ENCODE data around the gene HBP1.

Gene HBP1

GRCh38 chr7:107158028-107158427 lies 10.8 kb upstream of the HBP1 start:
- Histone ChIP-seq H3K27me3 (ENCODE audit: insufficient read depth, low read length) (no peaks in the 10 kb centered on the region), H3K4me3 (ENCODE audit: low read length) (no peak overlapping the region), H3K9me3 (ENCODE audit: insufficient read depth, low read depth, low read length) (no peaks in the 10 kb centered on the region), H3K36me3 (ENCODE audit: insufficient read depth, low read depth, low read length) (peaks cover 12% of the 10 kb centered on the region), H3K4me1 (ENCODE audit: insufficient read depth, low read length) (no peaks in the 10 kb centered on the region), H3K27ac (ENCODE audit: low read length) (no peak overlapping the region), H3K9ac (ENCODE audit: low read depth, low read length) (no peak overlapping the region)

- Histone ChIP-seq H3K9ac (ENCODE audit: low read depth, low read length) (no peak overlapping the region), H3K4me3 (ENCODE audit: low read length) (no peak overlapping the region), H3K27me3 (ENCODE audit: insufficient read depth, low read length) (no peaks in the 10 kb centered on the region), H3K27ac (ENCODE audit: low read length) (no peak overlapping the region), H3K4me1 (ENCODE audit: insufficient read depth, low read length) (no peaks in the 10 kb centered on the region), H3K36me3 (ENCODE audit: insufficient read depth, low read depth, low read length) (peaks cover 12% of the 10 kb centered on the region), H3K9me3 (ENCODE audit: insufficient read depth, low read depth, low read length) (no peaks in the 10 kb centered on the region)
Measured at GRCh38 chr7:107160389-107160788, 8.4 kb upstream of the HBP1 start.

GRCh38 chr7:107161415-107161814 lies 7.4 kb upstream of the HBP1 start:
- Histone ChIP-seq H3K4me1 (ENCODE audit: insufficient read depth, low read length) (no peaks in the 10 kb centered on the region; the same call in 1 of the 2 replicates), H3K36me3 (ENCODE audit: insufficient read depth, low read depth, low read length) (peaks cover 12% of the 10 kb centered on the region), H3K4me3 (ENCODE audit: low read length) (no peak overlapping the region), H3K9me3 (ENCODE audit: insufficient read depth, low read depth, low read length) (no peaks in the 10 kb centered on the region), H3K27me3 (ENCODE audit: insufficient read depth, low read length) (no peaks in the 10 kb centered on the region), H3K9ac (ENCODE audit: low read depth, low read length) (no peak overlapping the region), H3K27ac (ENCODE audit: low read length) (no peak overlapping the region)

- no peaks in the 10 kb centered on the region for H3K27me3 ChIP-seq (ENCODE audit: insufficient read depth, low read length)
- H3K36me3 ChIP-seq (ENCODE audit: insufficient read depth, low read depth, low read length), result peaks cover 12% of the 10 kb centered on the region
- H3K27ac ChIP-seq (ENCODE audit: low read length), result no peak overlapping the region
- H3K9me3 ChIP-seq (ENCODE audit: insufficient read depth, low read depth, low read length), result no peaks in the 10 kb centered on the region
- H3K4me1 ChIP-seq (ENCODE audit: insufficient read depth, low read length), result no peaks in the 10 kb centered on the region; the same call in 1 of the 2 replicates
- H3K4me3 ChIP-seq (ENCODE audit: low read length), result no peak overlapping the region
- no peak overlapping the region for H3K9ac ChIP-seq (ENCODE audit: low read depth, low read length)
Measured at GRCh38 chr7:107162475-107162874, 6.3 kb upstream of the HBP1 start.

DNA sequence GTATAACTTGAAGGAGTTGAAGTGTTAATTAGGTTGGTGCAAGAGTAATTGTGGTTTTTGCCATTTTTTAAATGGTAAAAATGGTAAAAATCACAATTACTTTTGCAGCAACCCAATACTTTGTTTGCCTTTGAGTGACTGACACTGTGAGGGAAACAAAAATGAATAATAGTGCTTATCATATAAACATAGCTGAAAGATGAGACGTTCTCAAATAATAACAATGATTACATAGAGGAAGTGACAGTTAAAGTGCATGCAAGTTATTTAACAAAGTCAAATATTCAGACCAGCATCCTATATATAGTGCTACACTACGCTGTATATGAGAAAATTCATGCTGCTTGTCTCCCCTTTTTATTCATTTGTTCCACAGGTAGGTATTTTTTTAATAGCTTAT lies 4.7 kb upstream of the HBP1 start:
- Histone ChIP-seq H3K4me1 (ENCODE audit: insufficient read depth, low read length) (no peaks in the 10 kb centered on the region; the same call in 1 of the 2 replicates), H3K27me3 (ENCODE audit: insufficient read depth, low read length) (no peaks in the 10 kb centered on the region), H3K9me3 (ENCODE audit: insufficient read depth, low read depth, low read length) (no peaks in the 10 kb centered on the region), H3K9ac (ENCODE audit: low read depth, low read length) (no peak overlapping the region), H3K36me3 (ENCODE audit: insufficient read depth, low read depth, low read length) (peaks cover 12% of the 10 kb centered on the region), H3K4me3 (ENCODE audit: low read length) (no peak overlapping the region), H3K27ac (ENCODE audit: low read length) (no peak overlapping the region)

- no peaks in the 10 kb centered on the region for H3K9me3 ChIP-seq (ENCODE audit: insufficient read depth, low read depth, low read length)
- no peak overlapping the region for H3K9ac ChIP-seq (ENCODE audit: low read depth, low read length)
- no peak overlapping the region for H3K27ac ChIP-seq (ENCODE audit: low read length)
- H3K36me3 ChIP-seq (ENCODE audit: insufficient read depth, low read depth, low read length), result peaks cover 1% of the 10 kb centered on the region; the same call in 1 of the 2 replicates
- no peak overlapping the region for H3K4me3 ChIP-seq (ENCODE audit: low read length)
- no peaks in the 10 kb centered on the region for H3K27me3 ChIP-seq (ENCODE audit: insufficient read depth, low read length)
- no peaks in the 10 kb centered on the region; the same call in 1 of the 2 replicates for H3K4me1 ChIP-seq (ENCODE audit: insufficient read depth, low read length)
Measured at GRCh38 chr7:107165341-107165740, 3.5 kb upstream of the HBP1 start.

GRCh38 chr7:107166736-107167426 lies 1.9 kb upstream of the HBP1 start:
- H3K27ac ChIP-seq (ENCODE audit: low read length), result peak overlapping the region; percentile 60
- H3K4me1 ChIP-seq (ENCODE audit: insufficient read depth, low read length), result no peaks in the 10 kb centered on the region; the same call in 1 of the 2 replicates
- H3K9ac ChIP-seq (ENCODE audit: low read depth, low read length), result peak overlapping the region; percentile 79
- peak overlapping the region; percentile 85 for H3K4me3 ChIP-seq (ENCODE audit: low read length)
- H3K36me3 ChIP-seq (ENCODE audit: insufficient read depth, low read depth, low read length), result no peaks in the 10 kb centered on the region
- no peaks in the 10 kb centered on the region for H3K27me3 ChIP-seq (ENCODE audit: insufficient read depth, low read length)
- H3K9me3 ChIP-seq (ENCODE audit: insufficient read depth, low read depth, low read length), result no peaks in the 10 kb centered on the region

- peak overlapping the region; percentile 60 for H3K27ac ChIP-seq (ENCODE audit: low read length)
- H3K9me3 ChIP-seq (ENCODE audit: insufficient read depth, low read depth, low read length), result no peaks in the 10 kb centered on the region
- H3K9ac ChIP-seq (ENCODE audit: low read depth, low read length), result peak overlapping the region; percentile 79
- no peaks in the 10 kb centered on the region for H3K27me3 ChIP-seq (ENCODE audit: insufficient read depth, low read length)
- peak overlapping the region; percentile 85 for H3K4me3 ChIP-seq (ENCODE audit: low read length)
- no peaks in the 10 kb centered on the region; the same call in 1 of the 2 replicates for H3K4me1 ChIP-seq (ENCODE audit: insufficient read depth, low read length)
- no peaks in the 10 kb centered on the region for H3K36me3 ChIP-seq (ENCODE audit: insufficient read depth, low read depth, low read length)
Measured at GRCh38 chr7:107167483-107168232, 1.1 kb upstream of the HBP1 start.

GRCh38 chr7:107169120-107170050 lies 582 bp downstream of the HBP1 start:
- Histone ChIP-seq H3K36me3 (ENCODE audit: insufficient read depth, low read depth, low read length) (no peaks in the 10 kb centered on the region), H3K27ac (ENCODE audit: low read length) (peak overlapping the region; percentile 24), H3K9me3 (ENCODE audit: insufficient read depth, low read depth, low read length) (no peaks in the 10 kb centered on the region), H3K9ac (ENCODE audit: low read depth, low read length) (peak overlapping the region; percentile 84), H3K4me3 (ENCODE audit: low read length) (peak overlapping the region; percentile 88), H3K4me1 (ENCODE audit: insufficient read depth, low read length) (peaks cover 16% of the 10 kb centered on the region), H3K27me3 (ENCODE audit: insufficient read depth, low read length) (no peaks in the 10 kb centered on the region)

DNA sequence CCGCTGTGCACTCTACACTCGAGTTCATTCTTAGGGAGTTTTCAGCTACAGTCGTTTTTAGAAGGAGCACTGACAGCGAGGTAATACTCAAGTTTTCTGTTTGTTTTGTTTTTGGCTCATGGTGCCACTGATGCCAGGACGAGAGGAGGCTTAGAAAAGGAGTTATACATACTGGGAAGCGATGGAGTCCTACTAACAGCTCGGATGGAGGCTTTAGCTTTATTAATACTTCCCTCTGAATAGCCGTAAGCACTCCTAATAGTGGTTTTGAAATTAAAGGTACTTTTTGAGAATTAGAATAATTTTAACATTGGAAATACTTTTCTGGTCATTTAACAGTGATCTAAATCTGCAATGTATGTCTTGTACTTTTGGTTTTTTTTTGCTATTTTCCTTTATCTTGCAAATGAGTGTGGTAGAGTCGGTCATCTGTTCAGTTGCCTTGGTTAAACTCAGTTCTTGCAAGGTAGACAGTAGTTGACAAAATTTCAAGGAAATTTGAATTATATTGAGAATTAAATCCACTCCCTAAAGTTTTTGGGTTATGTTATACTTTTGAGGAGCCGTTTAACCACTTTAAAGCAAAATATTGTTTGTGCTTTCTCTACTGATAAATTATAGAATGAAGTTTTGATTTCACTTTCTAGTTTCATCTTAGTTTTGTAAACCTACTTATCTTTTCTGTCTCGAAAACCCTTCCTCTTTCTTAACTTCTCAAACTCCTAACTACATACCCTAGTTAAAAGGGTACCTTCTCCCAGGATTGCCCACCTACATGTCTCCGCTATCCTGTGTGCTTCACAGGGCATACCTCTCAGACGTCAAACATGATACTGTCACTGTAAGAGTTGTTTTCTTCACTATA lies 1.5 kb downstream of the HBP1 start:
- peak overlapping the region; percentile 84 for H3K9ac ChIP-seq (ENCODE audit: low read depth, low read length)
- peak overlapping the region; percentile 24 for H3K27ac ChIP-seq (ENCODE audit: low read length)
- H3K4me3 ChIP-seq (ENCODE audit: low read length), result peak overlapping the region; percentile 88
- H3K4me1 ChIP-seq (ENCODE audit: insufficient read depth, low read length), result peaks cover 21% of the 10 kb centered on the region
- no peaks in the 10 kb centered on the region for H3K9me3 ChIP-seq (ENCODE audit: insufficient read depth, low read depth, low read length)
- H3K27me3 ChIP-seq (ENCODE audit: insufficient read depth, low read length), result no peaks in the 10 kb centered on the region
- H3K36me3 ChIP-seq (ENCODE audit: insufficient read depth, low read depth, low read length), result no peaks in the 10 kb centered on the region

DNA sequence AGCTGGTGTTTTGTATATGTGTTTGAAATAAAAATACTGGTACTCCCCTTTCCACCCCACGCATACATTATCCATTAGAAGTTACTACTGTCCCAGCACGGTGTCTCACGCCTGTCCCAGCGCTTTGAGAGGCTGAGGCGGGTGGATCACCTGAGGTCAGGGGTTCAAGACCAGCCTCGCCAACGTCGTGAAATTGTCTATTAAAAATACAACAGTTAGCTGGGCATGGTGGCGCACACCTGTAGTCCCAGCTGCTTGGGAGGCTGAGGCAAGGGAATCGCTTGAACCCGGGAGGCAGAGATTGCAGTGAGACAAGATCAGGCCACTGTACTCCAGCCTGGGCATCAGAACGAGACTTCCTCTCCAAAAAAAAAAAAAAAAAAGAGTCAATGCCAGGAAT lies 2.7 kb downstream of the HBP1 start:
- Histone ChIP-seq H3K9me3 (ENCODE audit: insufficient read depth, low read depth, low read length) (no peaks in the 10 kb centered on the region), H3K27ac (ENCODE audit: low read length) (peak overlapping the region; percentile 22), H3K36me3 (ENCODE audit: insufficient read depth, low read depth, low read length) (no peaks in the 10 kb centered on the region), H3K27me3 (ENCODE audit: insufficient read depth, low read length) (no peaks in the 10 kb centered on the region), H3K4me1 (ENCODE audit: insufficient read depth, low read length) (peaks cover 21% of the 10 kb centered on the region), H3K9ac (ENCODE audit: low read depth, low read length) (no peak overlapping the region), H3K4me3 (ENCODE audit: low read length) (no peak overlapping the region)
